Epithelial cell of proximal tubule (primary cell): ENCODE results near the gene GNAS. TPM values are rescaled to one million over a fixed set of nuclear protein-coding genes. Genes with fewer than 3 reads are reported as not detected.

ENCODE experiments used
- DNase-seq: peaks from one replicate; pipeline ENCODE4 v3.0.0-alpha.2; 2011; ENCODE audit warnings: low read depth
- H3K4me3 ChIP-seq: 2 replicates; pipeline ENCODE4 v1.5.1; 2011; ENCODE audit warnings: low read depth, mild to moderate bottlenecking, low read length
- CTCF ChIP-seq: conservative IDR thresholded peaks from 2 replicates; pipeline ENCODE4 v1.5.1; 2012; ENCODE audit warnings: low read depth, mild to moderate bottlenecking, low read length
- total RNA-seq: library from RNA; depleted of rRNA; stranded (reverse); fragments of >200 nt; gene quantifications from 2 replicates; pipeline ENCODE4 v1.2.3, GENCODE V29; 2015

The GNAS gene
- total RNA-seq, 1 donor from 2014 or later = 828 TPM

- peak overlapping the region; percentile 69 for H3K4me3 ChIP-seq
- TF ChIP-seq CTCF = no peak
- no peak for DNase-seq
Observed at GRCh38 chr20:58888103-58888502, 35.6 kb downstream of the GNAS start.

DNA sequence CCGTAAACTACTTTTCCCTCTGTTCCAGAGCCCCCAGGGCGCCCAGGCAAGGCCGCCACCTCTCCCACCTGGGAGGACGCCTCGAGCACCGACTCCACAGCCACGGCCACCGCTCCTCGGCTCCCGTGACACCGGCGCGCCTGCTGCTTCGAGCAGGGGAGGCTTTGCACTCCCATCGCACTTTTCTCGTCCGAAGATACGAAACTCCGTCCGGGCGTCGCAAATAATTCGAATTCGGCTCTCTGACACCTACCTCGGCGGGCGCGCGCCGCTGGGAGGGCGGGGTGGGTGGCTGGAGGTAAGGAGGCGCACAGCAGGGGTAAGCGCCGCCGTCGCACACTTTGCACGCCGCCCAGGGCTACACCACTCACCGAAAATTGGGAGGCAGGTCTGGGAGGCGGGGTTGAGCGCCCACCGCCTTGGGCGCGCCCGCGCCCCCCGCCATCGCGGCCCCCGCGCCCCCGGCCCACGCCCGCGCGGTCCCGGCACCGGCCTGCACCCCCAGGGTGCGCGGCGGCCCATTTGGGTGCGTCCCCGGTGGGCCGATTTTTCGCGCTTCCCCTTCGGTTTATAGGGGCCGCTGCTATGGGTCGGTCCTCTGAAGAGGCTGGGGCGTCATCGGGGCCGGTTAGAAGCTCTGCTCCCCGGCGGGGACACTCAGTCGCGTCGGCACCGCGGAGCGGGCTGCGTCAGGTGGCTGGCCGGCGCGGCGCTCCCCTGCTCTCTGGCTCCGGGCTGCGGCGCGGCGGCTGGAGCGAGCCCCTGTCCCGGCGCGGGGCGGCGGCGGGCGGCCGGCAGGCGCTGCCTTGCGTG, 36.2 kb downstream of the GNAS start:
- TF ChIP-seq CTCF = no peak
- no peak for DNase-seq
- H3K4me3 ChIP-seq = peak overlapping the region; percentile 69

GRCh38 chr20:58889334-58889760, 36.8 kb downstream of the GNAS start:
- peak overlapping the region; percentile 57 for H3K4me3 ChIP-seq
- no peak for TF ChIP-seq CTCF
- no peak for DNase-seq

DNA sequence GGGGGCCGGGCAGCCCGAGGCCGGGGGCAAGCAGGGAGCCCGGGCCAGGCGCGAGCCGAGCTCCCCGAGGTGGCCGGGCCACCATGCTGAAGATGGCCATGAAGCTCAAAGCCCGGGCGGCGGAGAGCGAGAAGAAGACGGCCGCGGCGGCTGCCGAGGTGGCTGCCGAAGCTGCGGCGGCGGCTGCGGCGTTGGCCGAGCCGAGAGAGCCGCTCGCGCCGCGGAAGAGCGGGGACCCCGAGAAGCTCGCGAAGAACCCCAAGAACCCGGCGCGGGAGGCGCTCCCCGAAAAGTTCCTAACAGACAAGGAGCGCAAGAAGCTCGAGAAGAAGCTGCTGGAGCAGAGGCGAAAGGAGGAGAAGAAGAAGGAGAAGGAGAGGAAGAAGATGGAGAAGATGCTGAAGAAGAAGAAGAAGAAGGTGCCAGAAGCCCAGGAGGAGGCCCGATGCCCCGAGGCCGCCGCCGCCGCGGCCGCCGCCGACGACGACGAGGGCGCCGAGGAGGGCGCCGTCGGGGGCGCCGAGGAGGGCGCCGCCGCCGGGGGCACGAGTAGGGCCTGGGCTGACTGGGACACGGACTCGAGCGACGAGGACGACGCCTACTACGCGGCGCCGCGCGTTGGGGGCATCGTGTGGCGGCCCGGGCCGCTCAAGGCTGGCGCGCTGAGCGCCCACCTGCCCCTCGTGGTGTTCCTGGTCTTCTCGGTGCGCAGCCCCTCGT, 37.4 kb downstream of the GNAS start:
- no peak for DNase-seq
- TF ChIP-seq CTCF = no peak
- peak overlapping the region; percentile 57 for H3K4me3 ChIP-seq

- DNase-seq = peak; percentile 22
- H3K4me3 ChIP-seq = peak overlapping the region; percentile 57
- no peak for TF ChIP-seq CTCF
Observed at GRCh38 chr20:58890518-58891085, 38.1 kb downstream of the GNAS start.

DNA sequence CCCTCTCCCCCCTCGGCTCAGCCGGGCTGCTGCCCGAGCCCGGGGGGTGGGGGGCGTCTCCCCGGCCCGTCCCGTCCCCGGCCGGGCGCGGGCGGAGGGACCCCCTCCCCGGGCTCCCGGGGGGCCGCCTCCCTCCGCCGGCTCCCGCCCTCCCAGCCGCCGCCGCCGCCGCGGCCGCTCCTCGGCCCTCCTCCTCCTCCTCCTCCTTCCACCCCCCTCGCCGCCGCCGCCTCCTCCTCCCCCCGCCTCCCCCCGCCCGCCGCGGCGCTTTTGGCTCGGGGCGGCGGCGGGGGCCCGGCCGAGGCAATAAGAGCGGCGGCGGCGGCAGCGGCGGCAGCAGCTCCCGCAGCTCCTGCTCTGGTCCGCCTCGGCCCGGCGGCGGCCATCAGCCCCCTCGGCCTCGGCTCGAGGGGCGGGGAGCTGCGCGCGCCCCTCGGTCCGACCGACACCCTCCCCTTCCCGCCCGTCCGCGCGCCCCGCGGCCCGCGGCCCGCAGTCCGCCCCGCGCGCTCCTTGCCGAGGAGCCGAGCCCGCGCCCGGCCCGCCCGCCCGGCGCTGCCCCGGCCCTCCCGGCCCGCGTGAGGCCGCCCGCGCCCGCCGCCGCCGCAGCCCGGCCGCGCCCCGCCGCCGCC, 38.7 kb downstream of the GNAS start:
- DNase-seq = no peak
- no peak for TF ChIP-seq CTCF
- H3K4me3 ChIP-seq = peak overlapping the region; percentile 67
